ENCODE data around the gene RWDD3. TPM values are rescaled to one million over a fixed set of nuclear protein-coding genes. Genes with fewer than 3 reads are reported as not detected.

Gene RWDD3
- total RNA-seq, 1 experiment from 2014 or later, result 10.3 TPM

DNA sequence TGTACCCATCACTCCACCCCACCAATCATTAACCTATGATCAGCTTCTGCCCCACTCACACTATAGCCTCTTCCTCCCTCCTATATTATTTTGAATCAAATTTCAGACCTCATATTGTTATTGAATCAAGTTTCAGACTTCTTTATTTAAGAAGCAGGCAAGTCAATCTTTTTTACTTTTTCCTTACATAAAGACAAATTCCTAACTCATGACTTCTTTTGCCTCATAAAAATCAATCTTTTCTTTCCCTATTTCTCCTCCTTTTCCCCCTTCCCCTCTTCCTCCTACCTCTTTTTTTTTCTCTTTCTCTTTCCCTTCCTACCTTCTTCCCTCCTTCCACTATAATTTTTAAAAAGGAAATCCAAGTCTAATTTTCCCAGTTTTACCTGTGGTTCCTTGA lies 4.3 kb upstream of the RWDD3 start:
- no peaks in the 10 kb centered on the region for H3K9me3 Mint-ChIP-seq (ENCODE audit: unreplicated experiment)
- ChIA-PET POLR2A (interaction anchor here (0.7 kb wide), 1 partner anchor 49 kb away, joined by 3 read pairs; no protein-coding TSS in a partner anchor), CTCF (interaction anchor here (0.5 kb wide), 1 partner anchor 57 kb away, joined by 3 read pairs; no protein-coding TSS in a partner anchor)

DNA sequence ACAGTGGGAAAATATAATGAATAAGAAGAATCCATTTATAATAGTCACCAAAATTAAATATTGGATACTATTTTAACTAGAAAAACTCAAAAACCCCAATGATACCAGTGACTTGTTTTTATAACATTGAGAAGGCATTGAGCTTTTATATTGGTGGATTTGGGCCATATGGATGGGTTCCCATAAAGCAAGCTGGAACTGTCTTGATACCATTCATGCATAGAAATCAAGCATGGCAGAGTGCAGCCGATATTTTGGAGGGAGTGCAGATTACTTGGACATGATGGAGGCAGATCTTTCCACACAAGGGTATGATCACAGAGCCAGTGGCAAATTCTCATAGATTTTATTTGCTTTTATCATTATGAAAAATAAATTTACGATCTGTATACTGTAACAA lies 3.8 kb upstream of the RWDD3 start:
- ChIA-PET CTCF (no interaction called here), POLR2A (no interaction called here)
- Mint-ChIP-seq H3K27ac (ENCODE audit: low read depth, unreplicated experiment) (no peak overlapping the region), H3K36me3 (ENCODE audit: insufficient read depth, unreplicated experiment) (peaks cover 6% of the 10 kb centered on the region), H3K4me1 (ENCODE audit: insufficient read depth, unreplicated experiment) (no peaks in the 10 kb centered on the region), H3K9me3 (ENCODE audit: unreplicated experiment) (no peaks in the 10 kb centered on the region), H3K4me3 (ENCODE audit: unreplicated experiment) (no peak overlapping the region), H3K27me3 (ENCODE audit: insufficient read depth, unreplicated experiment) (no peaks in the 10 kb centered on the region)
- intact Hi-C loops (cut with micrococcal nuclease), result loop anchor here (10.0 kb wide), 1 partner anchor 295 kb away; no protein-coding TSS in a partner anchor
- no peak for DNase-seq (ENCODE audit: unreplicated experiment)
- no TSS peak for BruUV-seq (replicated peaks)
- TF ChIP-seq, protein P1, sequence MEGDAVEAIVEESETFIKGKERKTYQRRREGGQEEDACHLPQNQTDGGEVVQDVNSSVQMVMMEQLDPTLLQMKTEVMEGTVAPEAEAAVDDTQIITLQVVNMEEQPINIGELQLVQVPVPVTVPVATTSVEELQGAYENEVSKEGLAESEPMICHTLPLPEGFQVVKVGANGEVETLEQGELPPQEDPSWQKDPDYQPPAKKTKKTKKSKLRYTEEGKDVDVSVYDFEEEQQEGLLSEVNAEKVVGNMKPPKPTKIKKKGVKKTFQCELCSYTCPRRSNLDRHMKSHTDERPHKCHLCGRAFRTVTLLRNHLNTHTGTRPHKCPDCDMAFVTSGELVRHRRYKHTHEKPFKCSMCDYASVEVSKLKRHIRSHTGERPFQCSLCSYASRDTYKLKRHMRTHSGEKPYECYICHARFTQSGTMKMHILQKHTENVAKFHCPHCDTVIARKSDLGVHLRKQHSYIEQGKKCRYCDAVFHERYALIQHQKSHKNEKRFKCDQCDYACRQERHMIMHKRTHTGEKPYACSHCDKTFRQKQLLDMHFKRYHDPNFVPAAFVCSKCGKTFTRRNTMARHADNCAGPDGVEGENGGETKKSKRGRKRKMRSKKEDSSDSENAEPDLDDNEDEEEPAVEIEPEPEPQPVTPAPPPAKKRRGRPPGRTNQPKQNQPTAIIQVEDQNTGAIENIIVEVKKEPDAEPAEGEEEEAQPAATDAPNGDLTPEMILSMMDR (IDR thresholded peaks at IDR 0.05; ENCODE audit: unreplicated experiment), result no peak

More for the DNA sequence above, 4.3 kb upstream of the RWDD3 start:
- no peak overlapping the region for H3K27ac Mint-ChIP-seq (ENCODE audit: low read depth, unreplicated experiment)
- DNase-seq (ENCODE audit: unreplicated experiment), result no peak
- peaks cover 6% of the 10 kb centered on the region for H3K36me3 Mint-ChIP-seq (ENCODE audit: insufficient read depth, unreplicated experiment)
- no peak overlapping the region for H3K4me3 Mint-ChIP-seq (ENCODE audit: unreplicated experiment)
- no TSS peak for BruUV-seq (replicated peaks)
- intact Hi-C loops (cut with micrococcal nuclease), result loop anchor here (10.0 kb wide), 1 partner anchor 295 kb away; no protein-coding TSS in a partner anchor
- H3K4me1 Mint-ChIP-seq (ENCODE audit: insufficient read depth, unreplicated experiment), result no peaks in the 10 kb centered on the region
- TF ChIP-seq, protein P1 (IDR thresholded peaks at IDR 0.05; ENCODE audit: unreplicated experiment), result no peak
- no peaks in the 10 kb centered on the region for H3K27me3 Mint-ChIP-seq (ENCODE audit: insufficient read depth, unreplicated experiment)

DNA sequence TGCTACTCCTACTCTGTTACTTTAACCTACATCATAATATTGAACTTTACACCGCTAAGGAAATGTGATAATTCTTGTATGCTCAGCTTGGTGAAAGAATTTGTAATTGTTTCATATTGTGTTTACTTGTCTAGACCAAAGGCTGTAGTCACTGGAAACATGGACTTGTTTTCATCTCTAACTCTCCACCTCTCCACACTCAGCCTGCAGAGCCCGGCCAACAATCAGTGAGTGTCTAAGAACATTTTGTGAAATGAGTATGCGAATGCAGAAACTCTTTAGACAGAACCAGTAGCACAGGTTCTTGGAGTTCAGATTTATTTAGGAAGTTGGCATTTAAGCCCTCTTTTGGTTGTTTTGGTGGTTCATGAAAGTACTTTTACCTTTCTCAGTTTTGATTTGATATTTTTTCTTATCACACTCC lies 3.2 kb upstream of the RWDD3 start:
- no peaks in the 10 kb centered on the region for H3K9me3 Mint-ChIP-seq (ENCODE audit: unreplicated experiment)
- no peak for DNase-seq (ENCODE audit: unreplicated experiment)
- ChIA-PET POLR2A (no interaction called here), CTCF (interaction anchor here (0.9 kb wide), 1 partner anchor 147 kb away, joined by 4 read pairs; no protein-coding TSS in a partner anchor)
- no TSS peak for BruUV-seq (replicated peaks)
- H3K27me3 Mint-ChIP-seq (ENCODE audit: insufficient read depth, unreplicated experiment), result no peaks in the 10 kb centered on the region
- peaks cover 6% of the 10 kb centered on the region for H3K36me3 Mint-ChIP-seq (ENCODE audit: insufficient read depth, unreplicated experiment)
- no peak overlapping the region for H3K4me3 Mint-ChIP-seq (ENCODE audit: unreplicated experiment)
- intact Hi-C loops (cut with micrococcal nuclease), result loop anchor here (10.0 kb wide), 1 partner anchor 296 kb away; no protein-coding TSS in a partner anchor
- H3K27ac Mint-ChIP-seq (ENCODE audit: low read depth, unreplicated experiment), result no peak overlapping the region
- TF ChIP-seq, protein P1 (IDR thresholded peaks at IDR 0.05; ENCODE audit: unreplicated experiment), result no peak
- no peaks in the 10 kb centered on the region for H3K4me1 Mint-ChIP-seq (ENCODE audit: insufficient read depth, unreplicated experiment)

DNA sequence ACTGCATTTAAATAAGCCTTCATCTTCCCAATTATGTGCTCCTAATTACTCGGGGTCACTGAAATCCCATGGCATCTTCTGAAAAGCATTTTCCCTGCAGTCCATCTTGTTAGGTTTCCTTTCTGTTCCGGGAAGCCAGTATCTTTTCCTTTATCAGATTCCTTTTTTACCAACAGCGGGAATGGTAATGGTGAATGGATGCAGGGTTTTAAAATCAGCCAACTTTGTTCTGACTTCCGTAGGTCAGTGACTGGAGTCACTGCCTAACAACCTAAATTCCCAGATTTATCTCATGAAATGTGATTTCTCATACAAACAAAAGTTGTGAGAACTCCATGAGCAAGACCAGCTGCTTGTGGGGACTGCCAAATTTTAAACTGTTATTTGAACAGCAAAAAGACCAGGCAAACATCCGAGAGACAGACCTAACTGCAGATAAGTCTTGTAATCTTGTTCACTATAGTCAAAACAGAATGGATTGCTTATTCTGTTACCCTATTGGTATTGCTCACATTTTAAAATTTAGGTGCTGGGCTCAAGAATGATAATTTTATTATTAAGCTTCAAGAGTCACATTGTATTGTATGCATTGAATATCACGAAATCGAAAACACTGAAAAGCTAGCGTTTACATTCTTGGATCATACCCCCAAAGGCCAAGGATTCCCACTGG lies 1.2 kb upstream of the RWDD3 start:
- Mint-ChIP-seq H3K4me3 (ENCODE audit: unreplicated experiment) (peak overlapping the region; percentile 91), H3K27me3 (ENCODE audit: insufficient read depth, unreplicated experiment) (no peaks in the 10 kb centered on the region), H3K9me3 (ENCODE audit: unreplicated experiment) (no peaks in the 10 kb centered on the region), H3K36me3 (ENCODE audit: insufficient read depth, unreplicated experiment) (peaks cover 6% of the 10 kb centered on the region), H3K27ac (ENCODE audit: low read depth, unreplicated experiment) (peak overlapping the region; percentile 69), H3K4me1 (ENCODE audit: insufficient read depth, unreplicated experiment) (peaks cover 9% of the 10 kb centered on the region)
- intact Hi-C loops (cut with micrococcal nuclease), result loop anchor here (10.0 kb wide), 1 partner anchor 298 kb away; no protein-coding TSS in a partner anchor
- no peak for DNase-seq (ENCODE audit: unreplicated experiment)
- ChIA-PET CTCF (interaction anchor here (0.6 to 3.5 kb wide), 20 partner anchors 8 to 1132 kb away, joined by 3 to 34 read pairs (median 6); partner anchors contain the start of genes ALG14 and TLCD4), POLR2A (interaction anchor here (0.6 to 2.8 kb wide), 8 partner anchors 9 to 415 kb away, joined by 3 to 32 read pairs (median 6); partner anchors contain the start of genes ALG14 and TLCD4)
- no TSS peak for BruUV-seq (replicated peaks)
- TF ChIP-seq, protein P1 (IDR thresholded peaks at IDR 0.05; ENCODE audit: unreplicated experiment), result no peak
